Duodenal mucosa (tissue), 2 donors: Measurements from ENCODE around the gene SH3RF3.

Source experiments
- H3K27ac ChIP-seq: one replicate; pipeline ENCODE4 v1.7.0; 2013; ENCODE audit warnings: low read depth, low read length
- H3K27me3 ChIP-seq, 2 donors: one replicate each; pipeline ENCODE4 v1.7.0; 2013; ENCODE audit warnings: low read length in 2 of 2, control low read depth in 1 of 2; ENCODE audit not compliant: insufficient read depth in 2 of 2, control insufficient read depth in 1 of 2
- H3K36me3 ChIP-seq, 2 donors: one replicate each; pipeline ENCODE4 v1.7.0; 2013; ENCODE audit warnings: low read length in 2 of 2, control low read depth in 1 of 2; ENCODE audit not compliant: insufficient read depth in 2 of 2, control insufficient read depth in 1 of 2
- H3K4me1 ChIP-seq, 2 donors: one replicate each; pipeline ENCODE4 v1.7.0; 2013; ENCODE audit warnings: low read length in 2 of 2, control low read depth in 1 of 2; ENCODE audit not compliant: insufficient read depth in 2 of 2, control insufficient read depth in 1 of 2
- H3K4me3 ChIP-seq, 2 donors: one replicate each; pipeline ENCODE4 v1.7.0; 2013; ENCODE audit warnings: low read length in 2 of 2, low read depth in 1 of 2
- H3K9ac ChIP-seq, 2 donors: one replicate each; pipeline ENCODE4 v1.7.0; 2013; ENCODE audit warnings: low read length in 2 of 2, low read depth in 1 of 2
- H3K9me3 ChIP-seq, 2 donors: one replicate each; pipeline ENCODE4 v1.7.0; 2013; ENCODE audit warnings: low read length in 2 of 2, control low read depth in 1 of 2; ENCODE audit not compliant: control insufficient read depth in 1 of 2

SH3RF3 gene

DNA sequence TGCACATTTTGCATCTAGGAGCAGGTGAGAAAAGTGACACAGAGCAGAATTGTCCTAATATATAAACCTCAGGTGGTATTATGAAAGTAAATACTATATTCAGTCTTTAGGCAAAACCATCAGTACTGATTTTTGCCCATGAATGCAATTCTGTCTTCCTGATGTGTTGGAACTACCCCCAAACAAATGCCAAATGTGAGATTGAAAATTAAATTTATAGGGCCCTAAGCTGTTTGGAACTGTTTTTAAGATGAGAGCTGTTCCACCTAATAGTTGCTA, 115.2 kb downstream of the SH3RF3 start:
- Histone ChIP-seq H3K4me3 (no peak overlapping the region), H3K27me3 (no peaks in the 10 kb centered on the region), H3K4me1 (peaks cover 15 to 22% of the 10 kb centered on the region in 2 donors), H3K36me3 (no peaks in the 10 kb centered on the region), H3K9me3 (no peaks in the 10 kb centered on the region), H3K9ac (no peak overlapping the region), H3K27ac (no peak overlapping the region)

DNA sequence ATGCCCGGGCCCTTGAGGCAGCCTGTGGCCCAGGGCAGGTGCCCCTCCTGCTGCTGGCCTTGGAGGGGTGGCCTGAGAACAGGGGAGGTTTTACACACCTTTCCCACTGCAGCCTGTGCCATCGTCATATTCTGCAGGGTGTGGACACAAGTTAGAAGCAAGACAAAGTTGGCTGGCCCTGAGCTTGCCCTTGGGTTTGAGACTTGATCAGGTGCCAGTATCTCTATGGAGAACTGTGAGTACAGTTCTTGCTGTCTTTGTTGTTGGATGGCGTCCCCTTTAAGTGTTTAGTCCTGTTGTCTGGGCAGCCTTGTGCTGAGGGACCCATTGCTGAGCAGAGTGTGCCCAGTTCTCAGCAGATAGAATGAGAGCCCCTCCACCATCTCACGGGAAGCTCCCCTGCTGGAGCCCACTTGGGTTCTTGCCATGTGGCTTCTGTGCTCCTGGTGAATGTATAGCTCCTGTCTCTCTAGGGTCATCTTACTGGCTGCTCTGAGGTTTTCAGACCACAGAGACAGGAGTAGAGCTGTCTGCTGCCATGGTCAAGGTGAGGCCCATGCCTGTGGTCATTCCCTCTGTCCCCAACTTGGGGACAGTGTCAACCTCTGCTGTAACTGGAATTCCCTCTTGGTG, 115.9 kb downstream of the SH3RF3 start:
- no peaks in the 10 kb centered on the region for H3K36me3 ChIP-seq
- H3K4me1 ChIP-seq: peaks cover 15 to 22% of the 10 kb centered on the region in 2 donors
- H3K4me3 ChIP-seq: no peak overlapping the region
- H3K27me3 ChIP-seq: no peaks in the 10 kb centered on the region
- H3K27ac ChIP-seq: no peak overlapping the region
- no peaks in the 10 kb centered on the region for H3K9me3 ChIP-seq
- H3K9ac ChIP-seq: no peak overlapping the region

DNA sequence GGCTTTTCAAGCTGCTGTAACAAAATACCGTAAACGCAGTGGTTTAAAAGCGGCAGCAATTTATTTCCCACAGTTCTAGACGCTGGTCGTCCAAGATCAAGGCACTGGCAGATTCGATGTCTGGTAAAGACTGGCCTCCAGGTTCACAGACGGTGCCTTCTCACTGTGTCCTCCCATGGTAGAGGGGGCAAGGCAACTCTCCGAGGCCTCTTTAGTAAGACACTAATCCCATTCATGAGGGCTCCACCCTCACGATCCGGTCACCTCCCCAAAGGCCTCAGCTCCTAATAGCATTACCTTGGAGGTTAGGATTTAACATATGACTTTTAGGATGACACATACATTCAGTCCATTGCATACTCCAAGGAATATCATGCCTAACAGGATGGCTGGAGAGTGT, 117.2 kb downstream of the SH3RF3 start:
- Histone ChIP-seq H3K27me3 (no peaks in the 10 kb centered on the region), H3K4me1 (peaks cover 15 to 22% of the 10 kb centered on the region in 2 donors), H3K4me3 (no peak overlapping the region), H3K9ac (no peak overlapping the region), H3K27ac (no peak overlapping the region), H3K36me3 (no peaks in the 10 kb centered on the region), H3K9me3 (no peaks in the 10 kb centered on the region)

DNA sequence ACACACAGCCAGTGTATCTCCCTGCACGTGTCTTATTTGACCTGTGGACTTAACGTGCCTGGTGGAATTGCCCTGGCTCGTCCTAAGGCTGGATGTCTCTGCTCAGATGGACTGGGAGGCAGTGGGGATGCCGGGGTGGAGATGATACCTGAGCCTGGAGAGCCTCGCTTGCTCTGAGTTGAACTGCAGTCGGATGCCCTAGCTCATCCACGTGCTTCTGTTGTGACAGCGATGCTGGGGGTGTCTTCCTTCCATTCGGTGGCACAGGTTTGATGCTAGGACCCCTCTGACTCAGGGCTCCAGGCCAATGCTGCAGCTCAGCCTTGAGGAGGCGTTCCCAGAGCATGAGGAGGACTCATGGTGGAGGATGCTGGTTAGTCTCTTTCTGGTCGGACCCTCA, 117.6 kb downstream of the SH3RF3 start:
- Histone ChIP-seq H3K4me3 (no peak overlapping the region), H3K4me1 (peaks cover 15 to 22% of the 10 kb centered on the region in 2 donors), H3K27me3 (no peaks in the 10 kb centered on the region), H3K36me3 (no peaks in the 10 kb centered on the region), H3K27ac (no peak overlapping the region), H3K9me3 (no peaks in the 10 kb centered on the region), H3K9ac (no peak overlapping the region)

DNA sequence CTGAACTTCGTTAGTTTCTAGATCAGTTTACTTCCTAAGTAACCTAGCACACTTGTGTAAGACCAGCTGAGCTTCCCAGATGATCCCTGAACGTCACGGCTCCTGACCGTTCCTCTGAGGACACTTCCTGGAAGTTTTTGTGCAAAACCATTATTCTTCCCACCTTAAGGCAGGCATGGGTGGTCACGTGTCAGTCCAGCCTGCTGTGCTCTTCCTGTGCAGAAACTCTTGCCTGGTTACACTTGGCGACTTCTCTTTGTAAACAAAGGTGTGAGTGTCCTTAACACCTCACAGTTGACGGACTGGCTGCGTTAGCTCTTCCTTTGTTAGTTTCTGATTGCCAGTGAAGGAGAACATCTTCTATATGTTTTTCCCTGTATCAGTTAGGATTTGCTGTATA, 118.3 kb downstream of the SH3RF3 start:
- Histone ChIP-seq H3K9ac (no peak overlapping the region), H3K36me3 (no peaks in the 10 kb centered on the region), H3K4me1 (peaks cover 15 to 17% of the 10 kb centered on the region in 2 donors), H3K27me3 (no peaks in the 10 kb centered on the region), H3K4me3 (peak overlapping the region in 1 of 2 donors; percentile 6), H3K9me3 (no peaks in the 10 kb centered on the region), H3K27ac (no peak overlapping the region)

DNA sequence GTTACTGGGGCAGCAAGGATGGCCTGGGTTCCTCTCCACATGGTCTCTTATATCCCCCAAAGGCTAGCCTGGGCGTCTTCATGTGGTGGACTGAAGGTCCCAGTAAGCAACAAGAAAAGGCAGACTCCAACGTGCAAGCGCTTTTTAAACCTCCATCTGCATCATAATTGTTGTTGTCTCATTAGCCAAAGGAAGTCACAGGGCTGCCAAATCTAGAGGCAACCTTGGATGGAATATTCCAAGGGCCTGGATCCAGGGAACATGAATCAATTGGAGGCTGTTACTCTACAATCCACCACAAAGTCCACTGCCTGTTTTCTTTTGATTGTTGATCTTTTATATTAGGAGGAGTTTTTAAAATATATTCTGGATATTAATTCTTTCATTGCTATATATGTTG, 118.8 kb downstream of the SH3RF3 start:
- H3K27ac ChIP-seq: no peak overlapping the region
- peaks cover 14 to 15% of the 10 kb centered on the region in 2 donors for H3K4me1 ChIP-seq
- no peaks in the 10 kb centered on the region for H3K9me3 ChIP-seq
- no peaks in the 10 kb centered on the region for H3K27me3 ChIP-seq
- H3K36me3 ChIP-seq: no peaks in the 10 kb centered on the region
- H3K9ac ChIP-seq: no peak overlapping the region
- H3K4me3 ChIP-seq: no peak overlapping the region

DNA sequence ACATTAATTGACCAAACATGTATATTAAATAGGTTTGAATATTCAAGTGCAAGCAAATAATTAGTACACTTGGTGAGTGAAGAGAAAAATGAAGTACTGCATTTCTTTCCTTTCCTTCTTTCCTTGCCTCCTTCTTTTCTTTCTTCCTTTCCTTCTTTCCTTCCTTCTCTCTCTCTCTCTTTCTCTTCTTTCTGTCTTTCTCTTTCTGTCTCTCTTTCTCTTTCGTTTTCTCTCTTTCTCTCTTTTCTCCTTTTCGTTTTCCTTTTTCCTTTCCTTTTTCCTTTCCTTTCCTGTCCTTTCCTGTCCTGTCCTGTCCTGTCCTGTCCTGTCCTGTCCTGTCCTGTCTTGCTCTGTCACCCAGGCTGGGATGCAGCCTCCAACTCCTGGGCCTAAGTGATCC, 119.6 kb downstream of the SH3RF3 start:
- no peak overlapping the region for H3K27ac ChIP-seq
- no peaks in the 10 kb centered on the region for H3K9me3 ChIP-seq
- no peaks in the 10 kb centered on the region for H3K36me3 ChIP-seq
- peaks cover 9 to 10% of the 10 kb centered on the region in 2 donors for H3K4me1 ChIP-seq
- no peaks in the 10 kb centered on the region for H3K27me3 ChIP-seq
- H3K9ac ChIP-seq: no peak overlapping the region
- H3K4me3 ChIP-seq: no peak overlapping the region

DNA sequence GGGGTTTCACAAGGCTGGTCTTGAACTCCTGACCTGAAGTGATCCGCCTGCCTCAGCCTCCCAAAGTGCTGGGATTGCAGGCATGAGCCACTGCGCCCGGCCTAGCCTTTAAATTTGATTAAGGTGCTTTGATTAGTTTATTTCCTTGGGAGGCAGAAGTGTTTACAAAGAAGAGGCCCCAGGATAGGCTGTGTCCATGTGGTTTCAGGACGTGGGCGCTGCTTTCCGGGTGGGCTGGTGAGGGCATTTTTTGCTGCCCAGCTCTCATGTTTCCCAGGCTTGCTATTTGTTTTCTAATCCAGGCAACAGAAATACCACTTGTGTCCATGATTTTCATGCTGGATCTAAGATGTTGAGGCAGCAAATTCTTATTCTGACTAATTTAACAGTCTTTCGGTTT, 124.2 kb downstream of the SH3RF3 start:
- Histone ChIP-seq H3K27ac (no peak overlapping the region), H3K4me1 (peaks cover 10 to 15% of the 10 kb centered on the region in 2 donors), H3K4me3 (no peak overlapping the region), H3K9ac (no peak overlapping the region), H3K9me3 (no peaks in the 10 kb centered on the region), H3K27me3 (no peaks in the 10 kb centered on the region), H3K36me3 (no peaks in the 10 kb centered on the region)

DNA sequence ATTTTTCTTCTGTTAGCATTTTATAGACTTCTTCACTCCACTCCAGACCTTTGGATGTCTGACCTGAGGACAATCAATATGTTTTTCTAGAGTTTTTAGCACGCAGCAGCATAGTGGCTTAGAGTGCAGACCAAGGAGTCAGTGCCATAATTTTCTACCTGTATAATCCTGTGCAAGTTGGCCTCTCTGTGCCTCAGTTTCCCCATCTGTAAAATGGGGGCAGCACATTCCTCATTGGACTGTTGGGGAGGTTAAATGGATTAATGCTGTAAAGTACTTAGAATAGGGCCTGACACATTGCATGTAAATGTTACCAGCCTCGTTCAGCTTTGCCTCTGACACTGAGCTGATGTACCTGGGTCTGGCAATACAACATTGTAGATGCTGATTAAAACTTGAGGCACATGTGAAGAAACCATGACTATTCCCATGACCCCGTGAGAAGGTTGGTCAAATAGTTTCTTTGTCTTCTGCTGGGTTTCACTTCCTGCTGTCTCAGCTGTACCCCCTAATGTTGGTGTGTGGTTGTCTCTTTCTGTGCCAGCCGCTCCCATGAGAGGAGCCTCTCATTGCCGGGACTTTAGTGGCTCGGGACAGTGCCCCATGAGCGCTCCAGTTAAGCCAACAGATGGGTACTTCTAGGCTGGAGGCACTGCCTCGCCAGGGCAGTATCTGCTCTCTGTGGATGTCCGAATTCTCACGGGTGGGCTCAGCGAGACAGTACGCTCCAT, 125.3 kb downstream of the SH3RF3 start:
- no peak overlapping the region for H3K27ac ChIP-seq
- H3K9me3 ChIP-seq: no peaks in the 10 kb centered on the region
- no peak overlapping the region for H3K4me3 ChIP-seq
- no peaks in the 10 kb centered on the region for H3K36me3 ChIP-seq
- H3K27me3 ChIP-seq: no peaks in the 10 kb centered on the region
- H3K9ac ChIP-seq: no peak overlapping the region
- peaks cover 10 to 15% of the 10 kb centered on the region in 2 donors for H3K4me1 ChIP-seq

DNA sequence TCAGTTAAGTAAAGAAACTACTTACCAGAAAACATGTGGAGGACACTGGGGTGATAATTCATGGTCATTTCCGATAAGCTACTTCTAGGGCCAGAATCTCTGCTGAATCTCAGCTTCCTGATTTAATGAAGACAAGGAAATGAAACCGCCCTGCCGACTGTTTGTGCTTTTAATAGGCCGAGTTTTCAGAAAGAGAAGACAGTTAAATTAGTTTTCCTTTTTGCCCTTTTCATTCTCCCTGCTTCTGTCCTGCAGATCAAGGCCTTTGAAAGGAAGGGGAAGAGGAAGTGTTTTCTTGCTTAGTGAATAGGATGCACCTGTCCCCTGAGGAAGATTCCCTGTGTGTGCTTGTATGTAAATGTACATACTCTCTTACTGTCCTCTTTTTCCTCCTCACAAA, 126.6 kb downstream of the SH3RF3 start:
- H3K9me3 ChIP-seq: no peaks in the 10 kb centered on the region
- no peak overlapping the region for H3K27ac ChIP-seq
- peaks cover 10 to 15% of the 10 kb centered on the region in 2 donors for H3K4me1 ChIP-seq
- H3K36me3 ChIP-seq: no peaks in the 10 kb centered on the region
- H3K9ac ChIP-seq: no peak overlapping the region
- H3K27me3 ChIP-seq: no peaks in the 10 kb centered on the region
- H3K4me3 ChIP-seq: no peak overlapping the region
